Parathyroid adenoma (tissue), 2 donors: ENCODE results near the gene SELL.
"Not testable (repeated sequence)": the region's sequence is repeated elsewhere in the genome, so short reads cannot be mapped to it uniquely, and the experiment has no call there.

Experiments used
- H2AFZ ChIP-seq: fragments of 300-600 bp; sonication (generic); one replicate; pipeline ENCODE4 v1.7.0; 2017; ENCODE audit warnings: antibody characterized with exemption, mild to moderate bottlenecking
- H3K27ac ChIP-seq: fragments of 300-600 bp; sonication (generic); one replicate; pipeline ENCODE4 v1.7.0; 2017
- H3K27me3 ChIP-seq: fragments of 300-600 bp; sonication (generic); one replicate; pipeline ENCODE4 v1.7.0; 2017; ENCODE audit warnings: low read length; ENCODE audit not compliant: control insufficient read depth, insufficient read depth
- H3K36me3 ChIP-seq: fragments of 300-600 bp; sonication (generic); one replicate; pipeline ENCODE4 v1.7.0; 2017; ENCODE audit warnings: low read length; ENCODE audit not compliant: control insufficient read depth, insufficient read depth
- H3K4me1 ChIP-seq: fragments of 300-600 bp; sonication (generic); one replicate; pipeline ENCODE4 v1.7.0; 2017; ENCODE audit warnings: control low read depth
- H3K4me2 ChIP-seq: fragments of 300-600 bp; sonication (generic); one replicate; pipeline ENCODE4 v1.7.0; 2017; ENCODE audit warnings: low read length
- H3K4me3 ChIP-seq: fragments of 300-600 bp; sonication (generic); one replicate; pipeline ENCODE4 v1.7.0; 2017; ENCODE audit warnings: low read depth, low read length
- H3K79me2 ChIP-seq: fragments of 300-600 bp; sonication (generic); one replicate; pipeline ENCODE4 v1.7.0; 2017; ENCODE audit warnings: control low read depth
- H3K9ac ChIP-seq: fragments of 300-600 bp; sonication (generic); one replicate; pipeline ENCODE4 v1.7.0; 2017; ENCODE audit warnings: mild to moderate bottlenecking
- H3K9me3 ChIP-seq: fragments of 300-600 bp; sonication (generic); one replicate; pipeline ENCODE4 v1.7.0; 2017; ENCODE audit warnings: low read length; ENCODE audit not compliant: control insufficient read depth
- TF ChIP-seq, protein P1 (sequence below): fragments of 300-600 bp; sonication (generic); IDR thresholded peaks from one replicate; pipeline ENCODE4 v1.7.0; 2017; ENCODE audit warnings: antibody characterized with exemption, mild to moderate bottlenecking
- donor health status: primary hyperparathyroidism.

The SELL gene

DNA sequence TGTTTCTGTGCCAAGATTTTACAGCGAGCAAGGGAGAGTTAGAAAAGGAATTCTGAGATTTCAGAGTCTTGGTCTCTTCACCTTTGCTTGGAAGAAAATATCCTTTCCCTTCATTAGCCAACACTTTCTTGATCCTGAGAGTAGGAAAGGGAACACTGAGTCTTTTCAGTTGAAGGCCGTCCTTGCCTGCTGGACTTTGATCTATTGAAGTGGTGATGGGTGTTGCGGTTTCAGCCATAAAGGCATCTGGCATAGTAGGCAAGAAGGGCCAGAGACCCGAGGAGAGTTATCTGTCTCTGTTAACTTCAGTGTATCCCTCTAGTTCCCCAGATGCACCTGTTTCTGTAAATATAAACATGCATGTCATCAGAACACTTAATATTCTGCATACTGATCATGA, 12.7 kb upstream of the SELL start:
- H3K36me3 ChIP-seq, result no peaks in the 10 kb centered on the region
- no peak overlapping the region for H3K4me3 ChIP-seq

GRCh38 chr1:169723763-169724162, 12.3 kb upstream of the SELL start:
- Histone ChIP-seq H3K4me3 (no peak overlapping the region), H2AFZ (peak overlapping the region; percentile 72), H3K27ac (peak overlapping the region; percentile 77), H3K4me2 (no peak overlapping the region), H3K79me2 (no peaks in the 10 kb centered on the region), H3K27me3 (no peaks in the 10 kb centered on the region), H3K4me1 (peaks cover 8% of the 10 kb centered on the region), H3K9me3 (no peaks in the 10 kb centered on the region), H3K36me3 (no peaks in the 10 kb centered on the region), H3K9ac (no peak overlapping the region)
- TF ChIP-seq, protein P1, sequence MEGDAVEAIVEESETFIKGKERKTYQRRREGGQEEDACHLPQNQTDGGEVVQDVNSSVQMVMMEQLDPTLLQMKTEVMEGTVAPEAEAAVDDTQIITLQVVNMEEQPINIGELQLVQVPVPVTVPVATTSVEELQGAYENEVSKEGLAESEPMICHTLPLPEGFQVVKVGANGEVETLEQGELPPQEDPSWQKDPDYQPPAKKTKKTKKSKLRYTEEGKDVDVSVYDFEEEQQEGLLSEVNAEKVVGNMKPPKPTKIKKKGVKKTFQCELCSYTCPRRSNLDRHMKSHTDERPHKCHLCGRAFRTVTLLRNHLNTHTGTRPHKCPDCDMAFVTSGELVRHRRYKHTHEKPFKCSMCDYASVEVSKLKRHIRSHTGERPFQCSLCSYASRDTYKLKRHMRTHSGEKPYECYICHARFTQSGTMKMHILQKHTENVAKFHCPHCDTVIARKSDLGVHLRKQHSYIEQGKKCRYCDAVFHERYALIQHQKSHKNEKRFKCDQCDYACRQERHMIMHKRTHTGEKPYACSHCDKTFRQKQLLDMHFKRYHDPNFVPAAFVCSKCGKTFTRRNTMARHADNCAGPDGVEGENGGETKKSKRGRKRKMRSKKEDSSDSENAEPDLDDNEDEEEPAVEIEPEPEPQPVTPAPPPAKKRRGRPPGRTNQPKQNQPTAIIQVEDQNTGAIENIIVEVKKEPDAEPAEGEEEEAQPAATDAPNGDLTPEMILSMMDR, result no peak

More for the DNA sequence above, 12.7 kb upstream of the SELL start:
- Histone ChIP-seq H3K4me2 (no peak overlapping the region), H3K9me3 (no peaks in the 10 kb centered on the region), H3K4me1 (peaks cover 10% of the 10 kb centered on the region), H3K27me3 (no peaks in the 10 kb centered on the region), H2AFZ (peak overlapping the region; percentile 72), H3K27ac (peak overlapping the region; percentile 77), H3K9ac (no peak overlapping the region), H3K79me2 (no peaks in the 10 kb centered on the region)
- TF ChIP-seq, protein P1, result no peak

GRCh38 chr1:169722779-169723178, 11.4 kb upstream of the SELL start:
- peak overlapping the region; percentile 77 for H3K27ac ChIP-seq
- TF ChIP-seq, protein P1, result no peak
- H3K4me3 ChIP-seq, result peak overlapping the region; percentile 30
- H3K9me3 ChIP-seq, result no peaks in the 10 kb centered on the region
- no peak overlapping the region for H3K9ac ChIP-seq
- H3K27me3 ChIP-seq, result no peaks in the 10 kb centered on the region
- H3K4me2 ChIP-seq, result peak overlapping the region; percentile 42
- H3K79me2 ChIP-seq, result no peaks in the 10 kb centered on the region
- H2AFZ ChIP-seq, result peak overlapping the region; percentile 46
- no peaks in the 10 kb centered on the region for H3K4me1 ChIP-seq
- no peaks in the 10 kb centered on the region for H3K36me3 ChIP-seq

DNA sequence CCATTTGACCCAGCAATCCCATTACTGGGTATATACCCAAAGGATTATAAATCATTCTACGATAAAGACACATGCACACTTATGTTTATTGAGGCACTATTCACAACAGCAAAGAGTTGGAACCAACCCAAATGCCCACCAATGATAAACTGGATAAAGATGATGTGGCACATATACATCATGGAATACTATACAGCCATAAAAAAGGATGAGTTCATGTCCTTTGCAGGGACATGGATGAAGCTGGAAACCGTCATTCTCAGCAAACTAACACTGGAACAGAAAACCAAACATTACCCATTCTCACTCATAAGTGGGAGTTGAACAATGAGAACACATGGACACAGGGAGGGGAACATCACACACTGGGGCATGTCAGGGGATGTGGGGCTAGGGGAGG, 3.7 kb upstream of the SELL start:
- H3K4me3 ChIP-seq, H3K36me3 ChIP-seq, H3K79me2 ChIP-seq, H3K9me3 ChIP-seq, H3K27me3 ChIP-seq, H3K9ac ChIP-seq, H3K27ac ChIP-seq, H3K4me1 ChIP-seq, H2AFZ ChIP-seq, H3K4me2 ChIP-seq: not testable (repeated sequence)

DNA sequence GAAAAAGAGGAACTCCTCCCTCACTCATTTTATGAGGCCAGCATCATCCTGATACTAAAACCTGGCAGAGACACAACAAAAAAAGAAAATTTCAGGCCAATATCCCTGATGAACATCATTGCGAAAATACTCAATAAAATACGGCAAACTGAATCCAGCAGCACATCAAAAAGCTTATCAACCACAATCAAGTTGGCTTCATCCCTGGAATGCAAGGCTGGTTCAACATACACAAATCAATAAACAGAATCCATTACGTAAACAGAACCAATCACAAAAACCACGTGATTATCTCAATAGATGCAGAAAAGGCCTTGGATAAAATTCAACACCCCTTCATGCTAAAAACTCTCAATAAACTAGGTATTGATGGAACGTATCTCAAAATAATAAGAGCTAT, 1.7 kb upstream of the SELL start:
- not testable (repeated sequence) for H3K4me2 ChIP-seq, H2AFZ ChIP-seq, H3K4me1 ChIP-seq, H3K79me2 ChIP-seq, H3K9me3 ChIP-seq, H3K27ac ChIP-seq, H3K27me3 ChIP-seq, H3K9ac ChIP-seq, H3K4me3 ChIP-seq, H3K36me3 ChIP-seq

DNA sequence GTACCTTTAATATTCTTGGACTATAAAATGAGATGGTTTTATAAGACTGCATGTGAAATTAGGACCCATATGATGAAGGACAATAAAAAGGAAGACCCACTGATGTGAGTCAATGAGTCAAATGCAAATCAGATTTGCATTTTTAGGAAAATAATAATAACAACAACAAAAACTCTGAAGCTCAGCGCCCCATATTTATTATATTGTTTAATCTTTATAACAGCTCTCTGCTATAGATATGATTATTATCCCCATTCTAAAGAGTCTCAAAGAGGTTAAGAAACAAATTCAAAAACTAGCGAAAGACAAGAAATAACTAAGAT, 850 bp upstream of the SELL start:
- H3K4me1 ChIP-seq, result peaks cover 7% of the 10 kb centered on the region
- no peak overlapping the region for H3K9ac ChIP-seq
- H3K9me3 ChIP-seq, result peaks cover 2% of the 10 kb centered on the region
- peak overlapping the region; percentile 82 for H2AFZ ChIP-seq
- no peaks in the 10 kb centered on the region for H3K79me2 ChIP-seq
- TF ChIP-seq, protein P1, result no peak
- no peaks in the 10 kb centered on the region for H3K27me3 ChIP-seq
- H3K36me3 ChIP-seq, result no peaks in the 10 kb centered on the region
- H3K4me2 ChIP-seq, result no peak overlapping the region
- H3K27ac ChIP-seq, result peak overlapping the region; percentile 54
- H3K4me3 ChIP-seq, result no peak overlapping the region
